AG09309 (cell line): ENCODE results near the gene RNF167.

ENCODE experiments used
- DNase-seq: peaks from one replicate; pipeline ENCODE4 v3.0.0-alpha.2; 2010; ENCODE audit warnings: low read depth
- H3K4me3 ChIP-seq: 2 replicates; pipeline ENCODE4 v1.5.1; 2011; ENCODE audit warnings: mild to moderate bottlenecking, low read depth, low read length, moderate library complexity; ENCODE audit not compliant: control insufficient read depth
- TF ChIP-seq, protein P1 (sequence below): IDR thresholded peaks from 2 replicates; pipeline ENCODE4 v1.5.1; 2011; ENCODE audit warnings: mild to moderate bottlenecking, low read depth, low read length, inconsistent platforms; ENCODE audit not compliant: insufficient read depth, control insufficient read depth; ENCODE audit errors: missing control alignments

The RNF167 gene

DNA sequence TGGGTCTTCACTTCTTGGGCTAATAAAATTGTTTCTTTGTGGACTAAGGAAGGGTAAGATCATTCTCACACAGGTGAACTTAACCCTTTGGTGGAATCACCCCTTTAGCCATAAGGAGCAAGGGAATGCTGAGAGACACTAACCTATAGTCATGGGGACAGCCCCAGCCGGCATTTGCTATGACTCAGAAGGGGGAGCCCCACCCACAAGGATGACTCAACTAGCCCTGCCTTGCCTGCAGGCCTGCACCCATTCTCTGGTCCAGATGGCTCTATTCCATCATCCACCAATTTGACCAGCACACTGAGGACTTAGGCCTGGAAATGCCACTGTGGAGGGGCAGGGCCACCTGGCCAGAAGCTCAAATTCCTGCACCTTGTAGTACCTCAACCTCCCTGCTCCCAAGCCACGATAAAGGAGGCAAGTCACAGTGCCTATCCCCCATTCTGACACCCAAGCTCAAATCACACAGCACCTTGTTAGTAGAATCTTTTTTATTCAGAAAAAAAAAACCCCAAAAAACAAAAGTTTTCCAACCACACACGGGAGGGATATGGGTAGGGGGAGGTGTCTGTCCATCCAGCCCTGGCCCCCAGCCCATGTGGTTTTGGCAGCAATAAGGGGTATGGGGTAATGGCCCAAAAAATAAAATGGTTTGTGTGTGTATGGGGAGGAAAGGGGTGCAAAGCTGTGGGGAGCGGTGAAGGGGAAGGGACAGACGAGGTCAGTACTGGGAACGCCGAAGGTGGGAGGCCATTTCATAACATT lies 5.3 kb downstream of the RNF167 start:
- TF ChIP-seq, protein P1, sequence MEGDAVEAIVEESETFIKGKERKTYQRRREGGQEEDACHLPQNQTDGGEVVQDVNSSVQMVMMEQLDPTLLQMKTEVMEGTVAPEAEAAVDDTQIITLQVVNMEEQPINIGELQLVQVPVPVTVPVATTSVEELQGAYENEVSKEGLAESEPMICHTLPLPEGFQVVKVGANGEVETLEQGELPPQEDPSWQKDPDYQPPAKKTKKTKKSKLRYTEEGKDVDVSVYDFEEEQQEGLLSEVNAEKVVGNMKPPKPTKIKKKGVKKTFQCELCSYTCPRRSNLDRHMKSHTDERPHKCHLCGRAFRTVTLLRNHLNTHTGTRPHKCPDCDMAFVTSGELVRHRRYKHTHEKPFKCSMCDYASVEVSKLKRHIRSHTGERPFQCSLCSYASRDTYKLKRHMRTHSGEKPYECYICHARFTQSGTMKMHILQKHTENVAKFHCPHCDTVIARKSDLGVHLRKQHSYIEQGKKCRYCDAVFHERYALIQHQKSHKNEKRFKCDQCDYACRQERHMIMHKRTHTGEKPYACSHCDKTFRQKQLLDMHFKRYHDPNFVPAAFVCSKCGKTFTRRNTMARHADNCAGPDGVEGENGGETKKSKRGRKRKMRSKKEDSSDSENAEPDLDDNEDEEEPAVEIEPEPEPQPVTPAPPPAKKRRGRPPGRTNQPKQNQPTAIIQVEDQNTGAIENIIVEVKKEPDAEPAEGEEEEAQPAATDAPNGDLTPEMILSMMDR, result no peak
- peak overlapping the region; percentile 88 for H3K4me3 ChIP-seq
- peak; percentile 73 for DNase-seq

DNA sequence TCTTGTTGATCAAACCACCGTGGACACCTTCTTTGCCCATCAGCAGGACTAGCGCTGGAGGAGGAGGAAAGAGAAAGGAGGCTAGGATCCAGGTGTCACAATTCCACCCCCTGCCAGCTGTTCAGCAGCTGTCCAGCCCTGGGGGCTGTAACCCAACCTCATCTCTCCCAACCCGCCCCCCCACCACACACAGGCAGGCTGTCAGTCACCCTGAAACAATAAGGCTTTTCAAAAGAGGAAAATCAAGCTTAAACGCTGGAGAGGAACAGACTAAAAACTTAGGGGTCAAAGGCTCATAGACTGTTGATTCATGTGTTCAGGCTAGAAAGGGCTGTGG lies 5.8 kb downstream of the RNF167 start:
- no peak for DNase-seq
- peak overlapping the region; percentile 88 for H3K4me3 ChIP-seq
- TF ChIP-seq, protein P1, result no peak

DNA sequence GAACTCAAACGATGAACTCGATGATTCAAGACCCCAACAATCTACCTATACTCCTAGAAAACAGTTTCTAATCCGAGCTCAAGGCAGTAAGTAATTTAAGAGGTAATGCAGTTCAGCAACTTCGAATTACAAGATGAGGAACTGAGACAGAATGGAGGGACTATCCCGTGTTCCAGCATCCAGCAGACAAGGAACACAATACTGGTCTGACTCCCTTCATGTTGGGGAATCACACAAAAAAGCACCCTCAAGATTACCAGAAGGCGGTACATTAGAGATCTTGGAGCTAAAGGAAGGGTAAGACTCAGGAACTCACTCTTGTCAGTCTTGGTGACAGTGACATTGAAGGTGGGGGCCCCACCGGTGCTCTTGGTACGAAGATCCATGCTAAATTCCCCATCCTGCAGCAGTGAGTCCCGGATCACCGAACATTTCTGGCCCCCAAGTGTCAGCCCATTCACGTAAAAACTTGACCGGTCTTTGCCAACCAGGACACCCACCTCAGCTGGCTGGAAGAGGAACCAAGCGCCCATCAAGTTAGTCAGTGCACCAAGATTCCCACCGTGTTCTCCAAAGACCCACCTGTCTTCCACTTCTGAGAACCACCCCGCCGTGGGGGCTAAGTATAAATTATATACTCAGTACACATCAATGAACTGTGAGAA lies 6.4 kb downstream of the RNF167 start:
- H3K4me3 ChIP-seq, result peak overlapping the region; percentile 88
- TF ChIP-seq, protein P1, result no peak
- DNase-seq, result no peak

DNA sequence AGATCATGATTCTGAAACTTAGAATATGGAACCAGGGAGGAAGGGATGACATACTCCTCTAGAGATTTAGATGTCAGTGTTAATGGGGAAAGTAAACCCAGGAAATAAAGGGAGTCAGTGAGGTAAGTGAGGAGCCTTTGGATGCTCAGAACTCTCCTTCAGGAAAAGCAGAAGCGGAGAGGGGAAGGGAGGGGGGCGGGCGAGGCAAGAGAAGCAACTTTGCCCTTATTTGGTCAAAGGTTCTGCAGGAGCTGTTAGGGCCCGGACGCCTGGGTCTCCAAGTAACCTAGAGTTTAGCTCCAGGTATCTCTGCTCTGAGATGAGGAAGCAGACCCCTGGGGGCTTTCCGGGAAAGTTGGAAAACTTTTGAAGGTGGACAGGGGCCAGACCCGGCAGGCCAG lies 6.9 kb downstream of the RNF167 start:
- TF ChIP-seq, protein P1, result no peak
- DNase-seq, result no peak
- peak overlapping the region; percentile 88 for H3K4me3 ChIP-seq

DNA sequence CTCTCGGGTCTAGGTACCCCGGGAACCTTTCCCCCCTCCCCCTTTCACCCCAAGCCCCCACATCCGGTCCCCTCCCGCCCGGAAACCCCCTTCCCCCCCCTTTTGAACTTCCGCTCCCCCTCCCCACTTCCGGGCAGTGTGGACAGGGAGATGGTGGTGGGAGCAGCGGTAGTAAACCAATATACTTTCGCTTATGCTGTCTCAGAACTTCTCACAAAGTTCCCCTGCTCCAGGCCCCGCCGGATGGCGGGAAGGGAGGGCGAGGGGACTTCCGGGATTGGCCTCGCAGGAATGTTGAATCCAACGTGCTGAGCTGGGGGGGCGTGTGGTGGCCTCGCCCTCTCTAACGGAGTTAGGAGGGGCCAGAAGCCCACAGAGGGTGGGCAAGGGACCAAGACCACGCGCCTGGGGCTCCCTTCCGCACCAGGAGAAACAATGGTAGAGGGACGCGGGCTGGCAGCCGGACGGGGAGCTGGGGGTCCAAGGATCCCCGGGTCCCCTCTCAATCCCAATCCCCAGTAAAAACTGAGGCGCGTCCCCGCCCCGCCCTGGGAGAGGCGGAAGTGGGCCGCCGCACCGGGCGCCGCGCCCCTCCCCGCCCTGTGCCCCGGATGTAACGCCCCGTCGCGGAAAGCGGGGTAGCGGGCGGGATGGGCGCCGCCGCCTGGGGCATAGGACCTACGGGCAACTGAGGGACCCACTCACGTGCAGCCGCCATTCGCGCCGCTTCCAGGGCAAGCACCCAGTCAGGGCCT lies 7.5 kb downstream of the RNF167 start:
- TF ChIP-seq, protein P1, result no peak
- peak overlapping the region; percentile 88 for H3K4me3 ChIP-seq
- DNase-seq, result no peak

DNA sequence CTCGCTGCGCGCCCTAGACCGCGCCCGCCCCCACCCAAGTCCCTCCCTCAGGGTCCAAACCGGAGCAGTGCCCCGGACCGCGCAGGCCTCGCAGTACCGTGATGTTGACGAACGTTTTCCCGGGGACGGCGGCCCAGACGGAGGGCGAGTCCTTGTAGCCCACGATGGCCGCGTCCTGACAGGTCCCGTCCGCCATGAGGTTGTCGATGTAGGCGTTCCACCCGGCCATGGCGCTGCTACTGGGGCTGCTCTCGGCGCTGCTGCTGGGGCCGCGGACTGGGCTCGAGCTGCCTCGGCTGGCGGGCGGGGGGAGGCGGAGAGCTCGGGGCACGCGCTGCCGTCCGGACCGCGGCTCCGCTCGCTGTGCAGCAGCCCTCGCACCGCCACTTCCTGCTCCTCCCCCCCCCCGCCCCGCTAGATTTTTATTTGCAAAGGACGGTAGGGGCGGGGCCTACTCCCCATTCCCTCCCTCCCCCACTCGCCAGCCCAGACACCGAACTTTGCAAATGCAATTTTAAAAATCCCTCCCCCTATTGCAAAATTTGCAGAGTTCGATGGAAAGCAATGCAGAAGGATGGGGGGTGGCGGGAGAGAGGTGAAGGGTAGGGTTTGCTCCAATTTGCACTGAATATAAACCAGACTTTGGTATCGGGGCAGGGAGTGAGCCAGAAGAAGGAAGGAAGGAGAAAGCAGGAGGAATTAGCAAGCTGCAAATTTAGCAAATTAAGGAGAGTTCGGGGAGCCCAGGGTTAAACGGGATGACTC lies 8.3 kb downstream of the RNF167 start, which contains the start of gene PFN1:
Gene PFN1 (minus strand): TSS at position 365 of the 765 bp plus-strand sequence. CDS start 136 bp downstream, at position 229.
- peak; percentile 74 for DNase-seq
- TF ChIP-seq, protein P1, result no peak
- peak within 1 kb of the TSS; percentile 88 for H3K4me3 ChIP-seq
